Ovary (tissue), 3 donors: ENCODE measurements around the gene PRKCH.

Experiments
- EP300 ChIP-seq: sonication (generic); formaldehyde crosslinking; IDR thresholded peaks from one replicate; pipeline ENCODE4 v1.6.1; 2017; ENCODE audit warnings: antibody characterized with exemption
- TF ChIP-seq, protein P1 (sequence below), 3 donors: fragments of 450-650 bp in 2 of 3; fragments of 200-600 bp in 1 of 3; IDR thresholded peaks; one replicate each; pipeline versions ENCODE4 v1.5.1 to v1.8.0; 2016 to 2022; ENCODE audit warnings: antibody characterized with exemption in 3 of 3, mild to moderate bottlenecking in 1 of 3
- donor health status: DM: no; HTN: no; CAD: no.

DNA sequence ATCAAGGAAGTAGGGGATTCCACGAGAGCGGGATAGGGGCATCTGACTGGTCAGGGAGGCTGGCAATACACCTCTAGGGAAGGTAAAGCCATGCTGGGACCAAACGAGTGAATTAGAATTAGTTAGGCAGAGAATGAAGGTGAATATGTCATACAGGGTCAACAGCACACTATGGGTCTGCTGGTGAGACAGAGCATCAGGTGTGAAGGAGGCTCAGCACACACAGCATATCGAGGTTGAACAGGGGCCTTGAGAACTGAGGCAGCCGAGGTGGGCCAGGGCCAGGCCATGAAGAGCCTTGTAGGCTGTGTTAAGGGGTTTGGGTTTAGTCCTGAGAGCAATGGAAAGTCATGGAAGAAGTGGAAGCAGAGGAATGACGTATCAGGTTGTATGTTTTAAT, 137.8 kb downstream of the PRKCH start:
- TF ChIP-seq, protein P1, sequence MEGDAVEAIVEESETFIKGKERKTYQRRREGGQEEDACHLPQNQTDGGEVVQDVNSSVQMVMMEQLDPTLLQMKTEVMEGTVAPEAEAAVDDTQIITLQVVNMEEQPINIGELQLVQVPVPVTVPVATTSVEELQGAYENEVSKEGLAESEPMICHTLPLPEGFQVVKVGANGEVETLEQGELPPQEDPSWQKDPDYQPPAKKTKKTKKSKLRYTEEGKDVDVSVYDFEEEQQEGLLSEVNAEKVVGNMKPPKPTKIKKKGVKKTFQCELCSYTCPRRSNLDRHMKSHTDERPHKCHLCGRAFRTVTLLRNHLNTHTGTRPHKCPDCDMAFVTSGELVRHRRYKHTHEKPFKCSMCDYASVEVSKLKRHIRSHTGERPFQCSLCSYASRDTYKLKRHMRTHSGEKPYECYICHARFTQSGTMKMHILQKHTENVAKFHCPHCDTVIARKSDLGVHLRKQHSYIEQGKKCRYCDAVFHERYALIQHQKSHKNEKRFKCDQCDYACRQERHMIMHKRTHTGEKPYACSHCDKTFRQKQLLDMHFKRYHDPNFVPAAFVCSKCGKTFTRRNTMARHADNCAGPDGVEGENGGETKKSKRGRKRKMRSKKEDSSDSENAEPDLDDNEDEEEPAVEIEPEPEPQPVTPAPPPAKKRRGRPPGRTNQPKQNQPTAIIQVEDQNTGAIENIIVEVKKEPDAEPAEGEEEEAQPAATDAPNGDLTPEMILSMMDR (IDR thresholded peaks at IDR 0.05): no peak
- no peak for TF ChIP-seq EP300
